SK-N-MC (cell line): ENCODE results near the gene LIMK2.
"Not testable (repeated sequence)": the region's sequence is repeated elsewhere in the genome, so short reads cannot be mapped to it uniquely, and the experiment has no call there.

Experiments used
- EZH2 ChIP-seq: fragments of 200-600 bp; sonication (generic); IDR thresholded peaks from one replicate; pipeline ENCODE4 v1.6.1; 2017; ENCODE audit warnings: antibody characterized with exemption
- POLR2AphosphoS5 ChIP-seq: IDR thresholded peaks from 2 replicates; pipeline ENCODE4 v1.6.1; 2012; ENCODE audit warnings: mild to moderate bottlenecking, low read depth, low read length, borderline replicate concordance

DNA sequence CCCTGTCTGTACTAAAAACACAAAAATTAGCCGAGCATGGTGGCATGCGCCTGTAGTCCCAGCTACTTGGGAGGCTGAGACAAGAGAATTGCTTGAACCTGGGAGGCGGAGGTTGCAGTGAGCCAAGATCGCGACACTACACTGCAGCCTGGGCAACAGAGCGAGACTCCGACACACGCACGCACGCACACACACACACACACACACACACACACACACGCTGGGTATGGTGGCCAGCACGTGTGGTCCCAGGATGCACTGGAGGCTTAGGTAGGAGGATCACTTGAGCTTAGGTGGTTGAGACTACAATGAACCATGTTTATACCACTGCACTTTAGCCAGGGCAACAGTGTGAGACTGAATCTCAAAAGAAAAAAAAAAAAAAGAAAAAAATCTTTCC lies 33.9 kb downstream of the LIMK2 start:
- not testable (repeated sequence) for TF ChIP-seq EZH2, POLR2AphosphoS5
